IPS DF 6.9 (cell line): ENCODE measurements around the gene AOPEP.

Experiments
- DNase-seq: peaks from one replicate; pipeline ENCODE4 v3.0.0-alpha.2; 2013; ENCODE audit warnings: low read depth, low spot score
- H3K27ac ChIP-seq: one replicate; pipeline ENCODE4 v1.5.1; 2013; ENCODE audit warnings: low read length, control low read depth
- H3K27me3 ChIP-seq: 2 replicates; pipeline ENCODE4 v1.6.1; 2013; ENCODE audit warnings: mild to moderate bottlenecking, low read length; ENCODE audit not compliant: control insufficient read depth, insufficient read depth
- H3K36me3 ChIP-seq: 2 replicates; pipeline ENCODE4 v1.6.1; 2013; ENCODE audit warnings: low read length; ENCODE audit not compliant: control insufficient read depth, insufficient read depth
- H3K4me1 ChIP-seq: 2 replicates; pipeline ENCODE4 v1.6.1; 2013; ENCODE audit warnings: low read length; ENCODE audit not compliant: control insufficient read depth, insufficient read depth
- H3K4me3 ChIP-seq: 2 replicates; pipeline ENCODE4 v1.5.1; 2013; ENCODE audit warnings: mild to moderate bottlenecking, low read length
- H3K9me3 ChIP-seq: 2 replicates; pipeline ENCODE4 v1.6.1; 2013; ENCODE audit warnings: low read length, inconsistent platforms; ENCODE audit not compliant: control insufficient read depth, insufficient read depth
- WGBS: extraction: QIAGEN DNeasy Blood & Tissue Kit; methylation state at CpG from one replicate; pipeline ENCODE4 v1.1.7; 2013; ENCODE audit warnings: mixed read lengths, missing lambda C conversion rate; ENCODE audit not compliant: insufficient read length, insufficient coverage; 5-methylcytosine and 5-hydroxymethylcytosine counted together

AOPEP gene

DNA sequence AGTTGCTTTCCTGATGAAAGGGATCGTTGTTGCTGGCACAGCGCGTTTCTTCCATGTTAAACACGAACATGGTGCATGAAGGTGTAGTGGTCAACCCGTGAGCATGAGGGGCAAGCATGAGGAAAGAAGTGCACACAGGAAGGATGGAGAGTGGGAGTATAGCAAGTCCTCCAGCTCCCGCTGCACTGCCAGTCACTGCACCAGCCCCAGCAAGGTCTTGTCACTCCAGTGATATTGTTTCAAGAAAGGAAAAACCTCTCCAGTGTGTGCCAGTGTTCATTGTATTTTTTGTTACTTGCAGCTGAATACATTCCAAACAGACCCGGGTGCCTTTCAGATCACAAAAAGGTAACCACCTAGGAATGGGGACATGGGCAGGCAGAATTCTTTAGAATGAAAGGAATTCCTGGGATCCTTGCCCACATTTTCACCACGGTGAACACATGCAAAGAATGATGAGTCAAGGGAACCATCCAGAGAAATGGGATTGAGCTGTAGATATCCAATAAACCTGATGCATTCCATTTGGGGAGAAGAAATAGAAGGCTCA is 186.3 kb downstream of the AOPEP start:
- Histone ChIP-seq H3K27ac (no peak overlapping the region), H3K4me1 (peaks cover 10% of the 10 kb centered on the region; the same call in 1 of the 2 replicates), H3K4me3 (no peak overlapping the region), H3K27me3 (no peaks in the 10 kb centered on the region), H3K9me3 (no peaks in the 10 kb centered on the region), H3K36me3 (no peaks in the 10 kb centered on the region)
- DNase-seq = no peak
- no CpG with 5 or more reads among the region's 8 CpGs for WGBS

DNA sequence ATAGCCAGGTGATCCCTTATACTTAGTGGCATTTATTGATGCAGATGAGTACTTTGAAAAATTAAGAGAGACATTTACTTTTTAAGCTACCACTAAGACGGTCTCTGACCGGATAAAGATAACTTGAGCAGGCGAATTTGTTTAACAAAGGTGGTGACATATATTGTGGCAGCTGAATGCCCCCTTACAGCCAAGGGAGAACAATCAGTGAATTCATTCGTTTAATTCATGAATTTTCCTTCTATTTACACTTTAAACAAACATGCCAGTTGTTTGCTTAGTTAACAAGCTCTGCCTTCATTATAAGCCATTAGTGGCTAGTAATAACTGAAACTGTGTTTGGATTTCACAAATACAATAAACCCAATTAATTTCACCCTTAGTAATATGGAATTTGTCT is 187.1 kb downstream of the AOPEP start:
- WGBS = no CpG with 5 or more reads among the region's 4 CpGs
- no peak overlapping the region for H3K27ac ChIP-seq

DNA sequence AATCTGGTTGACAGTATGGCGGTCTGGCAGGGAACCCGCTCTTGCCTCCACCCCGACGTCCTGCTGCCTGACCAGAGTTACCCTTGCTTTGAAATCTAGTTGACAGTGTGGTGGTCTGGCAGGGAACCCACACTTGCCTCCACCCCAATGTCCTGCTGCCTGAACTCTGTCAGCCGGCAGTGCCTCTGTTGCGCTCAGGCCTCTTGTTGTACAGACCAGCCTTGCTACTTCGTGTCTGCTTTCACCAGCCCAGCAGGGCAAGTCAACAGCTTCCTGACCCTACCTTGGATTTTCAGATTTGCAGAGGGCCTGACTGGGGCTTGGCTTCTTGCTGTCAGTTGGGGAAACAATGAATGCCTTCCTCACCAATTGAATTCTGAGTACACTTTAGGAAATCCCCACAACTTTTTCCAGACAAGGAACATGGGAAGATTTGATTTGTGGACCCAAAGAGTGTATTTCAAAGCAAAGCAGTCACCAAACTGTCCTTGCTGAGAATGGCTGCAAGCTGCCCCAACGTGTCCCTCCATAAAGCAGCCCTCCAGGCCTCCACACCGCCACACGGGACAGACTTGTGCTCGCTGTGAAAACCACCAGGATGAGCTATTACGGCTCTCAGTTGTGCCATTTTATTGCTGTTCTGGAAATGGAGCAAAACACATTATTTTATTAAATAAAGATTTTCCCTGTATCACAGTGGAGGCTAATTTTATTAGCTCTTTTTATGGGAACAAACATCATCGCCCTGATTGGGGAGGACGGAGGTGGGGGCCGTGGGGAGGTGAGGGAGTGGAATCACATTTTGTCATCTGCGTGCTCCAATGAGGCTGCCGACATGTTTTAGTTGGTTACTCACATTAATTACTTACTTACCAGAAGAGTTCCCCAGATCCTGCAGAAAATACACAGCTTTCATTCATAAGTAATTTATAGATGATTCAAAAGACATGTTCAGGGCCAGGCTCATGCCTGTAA is 189.3 kb downstream of the AOPEP start:
- H3K36me3 ChIP-seq = no peaks in the 10 kb centered on the region
- WGBS = no CpG with 5 or more reads among the region's 17 CpGs
- peaks cover 8% of the 10 kb centered on the region; the same call in 1 of the 2 replicates for H3K4me1 ChIP-seq
- H3K4me3 ChIP-seq = no peak overlapping the region
- no peak for DNase-seq
- no peaks in the 10 kb centered on the region for H3K27me3 ChIP-seq
- H3K27ac ChIP-seq = no peak overlapping the region
- H3K9me3 ChIP-seq = no peaks in the 10 kb centered on the region

More for the DNA sequence above, 187.1 kb downstream of the AOPEP start:
- no peaks in the 10 kb centered on the region for H3K9me3 ChIP-seq
- peaks cover 10% of the 10 kb centered on the region; the same call in 1 of the 2 replicates for H3K4me1 ChIP-seq
- no peaks in the 10 kb centered on the region for H3K36me3 ChIP-seq
- no peaks in the 10 kb centered on the region for H3K27me3 ChIP-seq
- H3K4me3 ChIP-seq = no peak overlapping the region
- DNase-seq = no peak

DNA sequence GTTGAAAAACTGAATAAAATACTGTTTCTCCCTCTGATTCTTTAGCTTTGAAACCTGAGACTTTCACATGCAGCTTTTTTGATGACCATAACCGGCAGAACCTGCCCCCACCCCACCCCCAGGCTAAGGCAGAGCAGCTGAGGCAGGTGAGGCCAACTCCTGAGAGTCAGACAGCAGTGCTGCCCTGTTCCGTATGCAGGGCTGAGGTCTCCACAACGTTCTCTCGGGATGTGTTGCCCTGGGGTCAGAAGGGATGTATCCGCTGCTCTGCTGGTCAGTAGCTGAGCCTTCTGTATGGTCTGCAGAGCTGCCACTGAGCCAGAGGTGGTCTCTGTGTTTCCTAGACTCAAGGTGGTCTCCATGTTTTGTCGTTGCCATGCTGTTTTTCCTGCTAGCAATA is 190.5 kb downstream of the AOPEP start:
- H3K4me1 ChIP-seq = peaks cover 8% of the 10 kb centered on the region
- H3K27me3 ChIP-seq = no peaks in the 10 kb centered on the region
- H3K9me3 ChIP-seq = no peaks in the 10 kb centered on the region
- H3K27ac ChIP-seq = no peak overlapping the region
- no peak overlapping the region for H3K4me3 ChIP-seq
- no peaks in the 10 kb centered on the region for H3K36me3 ChIP-seq
- no CpG with 5 or more reads among the region's 6 CpGs for WGBS
- no peak for DNase-seq

DNA sequence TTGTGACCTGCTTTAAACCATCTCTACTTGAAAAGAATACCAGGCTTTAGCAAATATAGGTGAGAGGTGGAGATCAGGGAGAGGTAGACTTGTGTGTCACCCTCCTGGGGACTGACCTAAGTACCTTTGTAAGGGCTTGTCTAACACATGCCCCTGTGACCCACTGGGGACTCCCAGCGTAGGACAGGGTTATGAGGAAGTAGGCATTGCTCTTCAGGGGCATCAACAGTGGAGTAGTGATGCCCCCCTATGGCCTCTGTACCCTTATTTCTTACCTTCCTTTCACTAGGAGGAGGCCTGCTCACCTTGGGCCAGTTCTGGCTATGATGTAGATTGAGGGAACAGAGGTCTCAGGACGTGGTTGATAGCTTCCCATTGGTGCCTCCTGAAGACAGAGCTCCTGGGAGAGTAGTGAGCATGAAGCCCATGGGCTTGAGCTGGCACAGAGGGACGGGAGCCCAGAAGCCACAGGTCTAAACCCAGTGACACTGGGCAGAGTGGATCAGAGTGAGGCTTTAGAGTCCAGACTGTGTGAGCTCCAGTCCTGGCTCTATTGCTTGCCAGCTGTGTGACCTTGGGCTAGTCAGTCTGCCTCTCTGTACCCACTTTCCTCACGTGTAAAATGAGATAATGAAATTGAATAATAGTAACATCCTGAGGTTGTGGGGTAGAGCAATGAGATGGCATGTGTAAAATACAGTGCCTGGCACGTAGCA is 191.7 kb downstream of the AOPEP start:
- H3K4me1 ChIP-seq = peaks cover 9% of the 10 kb centered on the region
- H3K27me3 ChIP-seq = no peaks in the 10 kb centered on the region
- H3K27ac ChIP-seq = no peak overlapping the region
- no peaks in the 10 kb centered on the region for H3K9me3 ChIP-seq
- WGBS = no CpG with 5 or more reads among the region's 5 CpGs
- no peak overlapping the region for H3K4me3 ChIP-seq
- DNase-seq = no peak
- H3K36me3 ChIP-seq = no peaks in the 10 kb centered on the region

DNA sequence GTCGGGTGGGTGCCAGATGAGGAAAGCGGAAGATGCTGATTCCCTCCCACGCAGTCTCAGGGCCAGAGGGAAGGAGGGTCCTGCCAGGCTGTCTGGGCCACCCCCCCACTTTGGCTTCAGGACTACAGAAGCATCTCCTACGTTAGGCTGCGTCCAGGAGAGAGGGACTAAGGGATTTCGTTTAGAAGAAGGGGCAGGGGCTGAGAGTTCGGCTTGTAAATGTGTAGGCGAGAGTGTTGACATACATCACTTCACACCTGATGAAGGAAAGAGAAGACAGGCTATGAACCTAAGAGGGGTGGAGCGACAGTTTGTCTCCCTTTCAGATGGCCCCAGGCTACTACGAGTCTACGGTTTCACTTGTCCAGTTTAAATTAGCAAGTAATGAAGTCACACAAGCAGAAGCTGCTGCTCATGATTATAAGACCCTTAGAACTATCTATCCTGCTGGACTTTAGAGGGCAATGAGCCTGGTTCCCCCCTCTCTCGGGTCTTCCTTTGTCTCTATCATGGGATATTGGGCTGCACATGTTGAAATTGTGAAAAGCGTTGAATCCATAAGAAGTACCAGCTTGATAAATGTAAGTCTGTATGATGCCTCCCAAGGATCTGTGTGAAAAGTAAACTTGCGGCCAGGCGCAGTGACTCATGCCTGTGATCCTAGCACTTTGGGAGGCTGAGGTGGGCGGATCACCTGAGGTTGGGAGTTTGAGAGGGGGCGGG is 193.0 kb downstream of the AOPEP start:
- no peak overlapping the region for H3K4me3 ChIP-seq
- WGBS = no CpG with 5 or more reads among the region's 17 CpGs
- H3K27ac ChIP-seq = no peak overlapping the region
- H3K4me1 ChIP-seq = peaks cover 9% of the 10 kb centered on the region
- no peaks in the 10 kb centered on the region for H3K9me3 ChIP-seq
- no peaks in the 10 kb centered on the region for H3K27me3 ChIP-seq
- DNase-seq = no peak
- no peaks in the 10 kb centered on the region for H3K36me3 ChIP-seq

DNA sequence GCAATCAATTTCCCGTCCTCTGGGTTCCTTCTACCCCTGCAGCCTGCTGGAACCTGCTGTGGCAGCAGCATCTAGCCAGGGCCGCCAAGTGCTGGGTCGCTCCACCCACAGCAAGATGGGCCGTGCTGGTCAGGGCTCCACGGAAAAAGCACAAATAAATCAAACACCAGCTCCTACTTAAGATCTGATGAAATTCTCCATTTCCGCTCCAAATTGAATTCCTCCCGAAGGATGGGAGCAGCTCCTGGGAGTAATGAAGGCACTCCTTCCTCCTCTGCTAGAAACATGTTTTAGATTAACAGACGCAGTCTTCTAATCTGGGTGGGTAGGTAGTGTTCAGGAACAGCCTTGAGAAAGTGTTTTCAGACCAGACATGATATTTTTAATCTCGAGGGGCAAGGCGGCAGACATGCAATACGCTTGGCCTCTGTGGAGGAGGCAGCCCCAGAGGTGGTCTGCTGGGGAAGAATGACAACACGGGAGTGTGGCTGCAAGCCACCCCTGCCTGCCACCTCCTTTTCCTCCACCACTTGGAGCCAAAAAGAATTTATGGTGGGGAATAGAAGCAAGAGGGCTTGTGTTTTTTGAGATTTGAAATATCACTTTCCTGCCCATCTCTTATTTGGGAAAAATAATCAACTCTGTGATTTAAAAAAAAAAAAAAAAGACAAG is 194.1 kb downstream of the AOPEP start:
- H3K27ac ChIP-seq = no peak overlapping the region
- peaks cover 5% of the 10 kb centered on the region for H3K4me1 ChIP-seq
- H3K36me3 ChIP-seq = no peaks in the 10 kb centered on the region
- DNase-seq = no peak
- no peak overlapping the region for H3K4me3 ChIP-seq
- no peaks in the 10 kb centered on the region for H3K9me3 ChIP-seq
- no CpG with 5 or more reads among the region's 12 CpGs for WGBS
- no peaks in the 10 kb centered on the region for H3K27me3 ChIP-seq

DNA sequence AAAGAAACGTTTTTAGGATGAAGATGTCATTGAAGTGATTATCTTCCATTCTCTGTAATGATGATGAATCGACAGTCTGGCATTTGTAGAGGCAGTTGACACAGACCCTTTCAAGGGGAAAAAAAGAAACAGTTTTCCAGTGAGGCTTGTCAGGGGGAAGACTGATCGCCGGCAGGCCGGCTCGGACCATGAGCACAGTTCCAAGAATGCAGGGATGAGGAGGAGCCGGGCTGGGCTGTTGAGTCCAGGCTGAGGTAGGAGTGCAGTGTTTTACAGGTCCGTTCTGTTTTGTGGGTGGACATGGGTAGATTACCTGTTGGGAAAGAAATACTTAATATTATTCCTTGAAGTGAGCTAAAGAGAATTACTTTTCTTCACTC is 194.6 kb downstream of the AOPEP start:
- Histone ChIP-seq H3K27ac (no peak overlapping the region), H3K9me3 (no peaks in the 10 kb centered on the region), H3K27me3 (no peaks in the 10 kb centered on the region), H3K36me3 (no peaks in the 10 kb centered on the region), H3K4me3 (no peak overlapping the region), H3K4me1 (peaks cover 5% of the 10 kb centered on the region)
- WGBS = no CpG with 5 or more reads among the region's 8 CpGs
- no peak for DNase-seq

DNA sequence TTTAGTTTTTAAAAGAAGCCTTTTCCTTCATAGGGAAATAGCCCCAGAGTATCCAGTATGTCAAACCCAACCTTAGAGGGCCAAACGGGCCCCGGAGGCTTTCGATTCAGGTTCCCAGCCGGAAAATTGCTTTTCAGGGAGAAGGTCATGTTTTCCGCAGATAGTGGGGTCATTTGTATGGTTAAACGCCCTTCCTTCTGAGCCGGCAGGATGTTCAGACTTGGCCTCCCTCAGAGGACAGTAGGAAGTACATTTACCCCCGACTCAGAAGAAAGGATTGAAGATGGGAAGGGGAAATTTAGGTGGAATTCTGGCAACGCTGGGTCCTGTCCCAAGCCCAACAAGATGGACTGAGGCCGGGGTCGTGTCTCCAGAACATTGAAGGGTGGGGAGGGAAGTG is 195.2 kb downstream of the AOPEP start:
- Histone ChIP-seq H3K27me3 (no peaks in the 10 kb centered on the region), H3K9me3 (no peaks in the 10 kb centered on the region), H3K4me1 (peaks cover 5% of the 10 kb centered on the region), H3K36me3 (no peaks in the 10 kb centered on the region), H3K27ac (no peak overlapping the region), H3K4me3 (no peak overlapping the region)
- no peak for DNase-seq
- WGBS = no CpG with 5 or more reads among the region's 11 CpGs
